Measurements from ENCODE around the gene PEPD.
"Not testable (repeated sequence)": the region's sequence is repeated elsewhere in the genome, so short reads cannot be mapped to it uniquely, and the experiment has no call there.

The PEPD gene

DNA sequence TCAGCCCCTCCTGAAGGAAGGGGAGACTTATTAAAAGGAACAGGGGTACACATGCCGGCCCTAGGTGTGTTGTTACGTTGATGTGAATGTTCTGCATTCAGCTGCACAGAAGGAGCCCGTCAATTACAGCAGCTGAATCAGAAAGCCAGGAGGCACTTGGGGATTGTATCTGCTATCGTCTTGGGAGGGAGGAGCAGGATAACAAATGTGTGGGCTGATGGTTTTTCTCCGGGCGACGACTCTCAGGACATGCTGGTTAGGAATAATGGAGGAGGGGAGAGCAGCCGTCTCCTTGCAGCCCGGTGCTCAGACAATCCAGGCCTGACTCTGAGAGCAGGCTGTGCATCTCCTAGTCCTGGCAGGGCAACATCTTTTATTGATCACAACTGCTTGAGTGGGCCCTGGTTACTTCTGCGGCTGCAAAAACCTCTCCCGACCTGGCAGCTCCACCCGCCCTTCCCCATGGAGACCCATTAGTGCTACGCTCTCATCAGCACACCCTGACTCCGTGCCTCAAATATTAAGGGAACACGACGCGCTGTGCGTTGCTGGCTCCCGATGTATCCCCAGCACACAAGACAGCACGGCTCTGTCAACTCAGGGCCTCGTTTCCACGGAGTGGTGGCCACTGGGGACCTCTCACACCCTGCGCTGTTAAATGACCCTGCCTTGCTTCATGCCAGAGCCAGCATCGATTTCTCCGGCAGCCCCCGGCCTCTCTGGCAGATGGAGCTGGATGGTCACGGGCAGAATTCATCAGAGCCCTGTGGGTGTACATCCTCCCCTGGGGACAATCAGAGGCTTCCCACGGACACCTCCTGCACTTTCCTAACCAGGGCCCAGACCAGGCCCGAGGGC, 25.3 kb downstream of the PEPD start:
- DNase-seq: no peak

DNA sequence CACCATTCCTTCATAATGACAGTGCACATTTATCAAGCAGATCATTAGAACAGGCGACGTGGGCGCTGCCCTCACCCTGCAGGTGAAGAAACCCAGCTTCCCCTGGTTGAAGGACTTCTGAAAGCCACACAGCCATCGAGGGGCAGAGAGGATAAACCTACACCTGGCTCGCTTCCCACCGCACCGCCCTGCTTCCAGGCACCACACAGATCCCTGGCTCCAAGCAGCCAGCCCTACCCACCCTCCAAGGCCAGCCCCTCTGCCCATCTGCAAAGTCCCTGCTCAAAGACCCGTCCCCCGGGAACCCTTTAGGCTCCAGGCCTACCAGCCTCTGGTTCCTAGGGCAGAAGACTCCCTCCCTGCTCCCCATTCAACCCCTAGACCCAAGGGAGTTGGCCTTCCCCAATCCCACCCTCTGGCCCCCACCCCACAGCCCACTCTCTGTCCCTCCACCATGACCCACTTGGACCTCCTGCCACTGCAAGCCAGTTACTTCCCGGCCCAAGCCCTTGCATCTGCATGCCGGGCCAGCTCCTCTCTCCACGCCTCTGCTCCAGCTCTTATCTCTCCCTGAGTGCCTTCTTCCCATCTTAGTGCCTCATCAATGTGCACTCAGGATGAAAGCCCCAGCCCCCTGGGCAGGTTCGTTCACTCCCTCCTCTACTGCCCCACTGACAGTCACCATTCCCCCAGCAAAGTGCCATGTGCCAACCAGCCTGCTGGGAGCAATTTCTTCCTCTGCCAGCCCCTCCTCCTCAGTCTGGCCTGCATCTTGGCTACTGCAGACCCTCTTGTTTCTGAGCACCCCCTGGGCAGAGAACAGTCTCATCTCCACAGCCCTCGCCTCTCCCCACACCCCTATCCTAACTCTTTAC, 28.0 kb downstream of the PEPD start:
- no peak for DNase-seq

DNA sequence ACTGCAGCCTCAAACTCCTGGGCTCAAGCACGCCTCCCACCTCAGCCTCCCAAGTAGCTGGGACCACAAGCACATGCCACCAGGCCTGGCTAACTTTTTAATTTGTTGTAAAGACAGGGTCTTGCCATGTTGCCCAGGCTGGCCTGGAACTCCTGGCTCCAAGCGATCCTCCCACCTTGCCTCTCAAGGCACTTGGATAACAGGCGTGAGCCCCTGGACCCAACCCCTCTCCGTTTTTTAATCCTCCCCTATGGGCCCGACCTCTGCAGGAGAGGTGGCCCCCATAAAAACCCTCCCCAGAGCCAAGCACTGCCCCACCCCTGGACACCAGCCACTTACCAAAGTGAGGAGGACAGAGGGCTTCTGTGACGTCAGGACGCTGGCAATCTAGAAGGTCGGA, 28.6 kb downstream of the PEPD start:
- no peak for DNase-seq

DNA sequence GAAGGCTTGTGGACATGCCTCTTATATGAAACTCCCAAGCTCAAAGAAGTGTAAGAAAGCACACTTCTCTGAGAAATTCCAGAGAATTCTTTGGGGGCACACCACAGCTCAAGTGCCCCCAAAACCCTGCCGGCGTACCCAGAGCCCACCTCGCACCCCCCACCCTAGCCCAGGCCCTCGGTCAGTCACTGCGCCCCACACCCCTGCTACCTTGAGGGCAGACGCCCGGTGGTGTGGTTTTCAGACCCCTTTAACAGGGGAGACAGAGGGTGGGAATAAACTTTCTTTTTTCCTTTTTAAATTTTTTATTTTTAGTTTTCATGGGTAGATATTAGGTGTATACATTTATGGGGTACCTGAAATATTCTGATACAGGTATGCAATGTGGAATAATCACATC, 29.5 kb downstream of the PEPD start:
- no peak for DNase-seq

DNA sequence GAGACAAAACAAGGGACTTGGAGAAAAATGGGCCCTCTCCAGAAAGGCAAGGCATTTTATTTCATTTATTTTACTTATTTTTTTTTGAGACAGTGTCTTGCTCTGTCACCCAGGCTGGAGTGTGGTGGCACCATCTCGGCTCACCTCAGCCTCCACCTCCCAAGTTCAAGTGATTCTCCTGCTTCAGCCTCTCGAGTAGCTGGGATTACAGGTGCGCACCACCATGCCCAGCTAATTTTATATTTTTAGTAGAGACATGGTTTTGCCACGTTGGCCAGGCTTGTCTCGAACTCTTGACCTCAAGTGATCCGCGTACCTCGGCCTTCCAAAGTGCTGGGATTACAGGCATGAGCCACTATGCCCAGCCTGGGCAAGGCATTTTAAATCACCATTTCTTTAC, 31.0 kb downstream of the PEPD start:
- not testable (repeated sequence) for DNase-seq

DNA sequence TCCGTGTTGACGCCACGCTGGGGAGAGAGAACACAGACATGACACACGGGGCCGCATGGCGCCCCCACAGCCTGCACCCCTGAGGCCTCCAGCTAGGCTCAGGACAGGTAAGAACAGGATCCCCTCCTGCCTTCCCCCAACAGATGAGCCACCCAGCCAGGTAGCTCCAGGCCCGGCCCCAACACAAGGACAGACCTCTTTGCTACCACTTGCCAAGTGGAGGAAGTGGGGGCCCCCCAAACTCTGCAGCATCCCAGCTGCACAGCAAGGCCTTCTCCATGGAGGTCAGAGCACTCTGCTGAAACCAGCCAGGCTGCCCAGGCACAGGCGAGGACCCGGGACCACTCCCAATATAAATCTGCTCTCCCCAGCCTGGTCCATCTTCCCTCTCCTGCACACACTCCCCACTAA, 31.5 kb downstream of the PEPD start:
- no peak for DNase-seq

DNA sequence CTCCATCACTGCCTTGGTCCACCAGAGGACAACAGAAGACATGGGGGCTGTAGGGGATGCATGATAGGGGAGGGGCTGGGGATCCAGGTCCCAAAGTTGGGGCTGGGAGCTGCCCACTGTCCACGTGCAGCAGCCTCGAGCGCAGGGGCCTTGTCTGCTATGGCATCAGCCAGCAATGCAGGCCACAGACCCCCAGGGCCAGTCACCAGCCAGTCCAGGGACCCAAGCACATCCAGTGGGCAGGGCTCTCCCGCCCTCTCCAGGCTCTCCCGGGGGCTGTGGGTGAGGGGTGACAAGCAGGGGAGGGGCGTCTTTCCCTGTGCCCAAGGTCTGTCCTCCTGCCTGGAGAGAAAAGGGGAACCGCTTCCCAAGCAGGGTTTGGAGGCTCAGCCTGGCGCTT, 32.8 kb downstream of the PEPD start:
- DNase-seq: no peak

DNA sequence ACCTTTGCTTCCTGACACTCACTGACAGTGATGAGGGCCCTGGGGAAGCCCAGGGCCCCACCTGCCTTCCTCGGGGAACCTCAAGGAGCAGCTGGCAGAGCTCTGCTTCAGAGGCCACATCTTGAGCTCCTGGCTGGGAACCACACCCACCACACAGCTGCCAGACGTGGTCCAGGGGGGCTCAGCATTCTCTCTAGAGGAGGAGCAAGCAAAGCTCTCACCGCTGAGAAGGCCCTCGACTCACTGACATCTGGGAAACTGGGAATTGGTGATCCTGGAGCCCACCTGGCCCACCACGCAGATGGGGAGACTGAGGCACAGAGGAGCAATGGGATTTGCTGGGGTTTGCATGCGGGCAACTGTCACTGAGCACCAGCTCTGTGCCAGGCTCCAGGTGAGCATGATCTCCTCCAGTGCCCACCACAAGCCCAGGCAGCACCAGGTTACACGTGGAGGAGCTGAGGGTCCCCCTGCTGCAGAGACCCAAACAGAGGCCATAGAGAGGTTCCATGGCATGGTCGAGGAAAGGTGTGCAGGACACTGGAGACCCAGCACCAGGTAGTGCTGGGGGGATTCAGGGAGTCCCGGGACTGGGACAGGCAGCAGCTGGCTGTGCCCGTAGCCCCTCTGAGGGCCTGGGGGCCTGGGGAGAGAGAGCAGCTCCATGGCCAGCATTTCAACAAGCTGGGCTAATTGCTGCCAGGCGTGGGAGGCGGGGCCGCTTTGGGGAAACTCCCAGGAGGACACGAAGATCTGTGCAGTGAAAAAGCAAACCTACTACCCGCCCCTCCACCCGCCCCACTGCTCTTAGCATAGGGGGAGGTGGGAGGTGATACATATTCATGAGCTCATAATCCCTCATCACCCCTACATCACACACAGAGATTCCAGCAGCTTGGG, 33.4 kb downstream of the PEPD start:
- DNase-seq: peak; percentile 6

DNA sequence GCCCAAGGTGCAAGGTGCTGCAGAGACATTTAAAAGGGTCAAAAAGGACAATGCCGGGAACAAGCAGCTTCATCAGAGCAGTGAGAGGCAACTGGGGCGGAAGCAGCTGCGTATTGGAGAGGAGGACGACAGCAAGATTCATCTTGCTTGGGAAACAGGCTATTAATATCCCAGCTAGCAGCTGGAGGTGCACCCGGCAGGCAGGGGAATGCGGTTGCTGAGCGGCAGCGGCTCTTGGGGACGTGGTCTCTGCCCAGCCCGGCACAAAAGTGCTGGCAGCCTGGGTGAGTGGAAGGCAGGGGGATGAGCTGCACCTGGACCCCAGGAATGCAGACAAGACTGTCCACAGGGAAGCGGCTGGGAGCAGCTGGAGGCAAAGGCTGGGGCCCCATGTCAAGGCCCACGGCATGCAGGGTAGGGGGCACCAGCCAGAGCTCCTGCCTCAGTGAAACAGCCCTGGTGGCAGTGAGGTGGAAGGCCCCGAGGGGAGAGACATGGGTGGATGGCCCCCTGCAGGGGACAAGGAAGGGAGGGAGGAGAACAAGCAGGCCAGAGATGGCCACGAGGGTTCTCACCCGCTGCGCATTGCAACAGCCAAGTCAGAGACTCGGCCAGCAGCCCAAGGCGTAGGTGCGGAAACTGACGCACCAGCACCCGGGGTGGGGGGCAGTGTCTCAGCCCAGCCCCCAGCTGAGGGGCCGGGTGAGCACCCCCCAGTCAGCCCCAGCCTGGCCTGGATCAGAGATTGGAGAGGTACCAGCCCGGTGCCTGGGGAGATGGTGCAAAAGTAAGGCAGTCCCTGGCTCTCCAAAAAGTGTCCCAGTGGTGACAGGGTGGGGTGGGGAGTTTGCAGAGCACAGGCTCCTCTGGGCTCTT, 34.4 kb downstream of the PEPD start:
- DNase-seq: peak; percentile 14

DNA sequence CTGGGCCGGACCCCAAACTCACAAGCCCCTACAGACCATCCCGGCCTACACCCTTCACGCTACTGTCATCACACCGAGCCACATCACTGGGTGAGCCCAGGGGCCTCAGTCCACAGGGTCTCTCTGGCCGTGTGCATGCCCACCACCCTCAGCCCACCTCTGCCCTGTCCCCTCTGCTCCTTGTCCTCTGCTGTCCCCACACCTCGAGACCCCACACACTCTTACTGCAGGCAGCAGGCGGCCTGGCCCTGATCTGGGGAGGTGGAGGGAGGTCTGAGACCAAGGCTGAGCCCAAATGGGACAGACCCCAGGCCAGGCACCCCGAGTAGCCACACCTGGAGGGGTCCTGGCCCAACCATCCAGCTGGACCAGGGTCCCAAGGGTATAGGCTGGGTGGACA, 35.2 kb downstream of the PEPD start:
- no peak for DNase-seq

DNA sequence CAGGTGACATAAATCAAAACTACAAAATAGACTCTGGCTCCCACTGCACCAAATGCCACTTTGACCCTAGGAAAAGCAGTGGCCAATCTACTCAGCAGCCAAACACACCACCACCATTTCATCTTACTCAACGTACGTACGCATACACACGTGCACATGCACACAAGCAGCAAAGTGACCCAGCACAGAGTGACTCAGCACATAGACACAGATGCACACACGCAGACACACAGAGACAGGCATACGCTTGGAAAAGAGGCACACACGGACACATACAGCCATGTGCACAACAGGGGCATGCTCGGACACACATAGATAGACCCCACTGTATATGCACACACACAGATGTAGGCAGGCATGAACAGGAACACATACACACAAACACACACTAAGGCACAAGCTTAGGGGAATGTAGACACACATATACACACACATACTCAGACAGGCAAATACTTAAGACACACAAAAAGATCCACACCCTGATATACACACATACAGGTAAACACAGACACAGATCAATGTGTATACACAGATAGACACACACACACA, 37.3 kb downstream of the PEPD start:
- DNase-seq: no peak

DNA sequence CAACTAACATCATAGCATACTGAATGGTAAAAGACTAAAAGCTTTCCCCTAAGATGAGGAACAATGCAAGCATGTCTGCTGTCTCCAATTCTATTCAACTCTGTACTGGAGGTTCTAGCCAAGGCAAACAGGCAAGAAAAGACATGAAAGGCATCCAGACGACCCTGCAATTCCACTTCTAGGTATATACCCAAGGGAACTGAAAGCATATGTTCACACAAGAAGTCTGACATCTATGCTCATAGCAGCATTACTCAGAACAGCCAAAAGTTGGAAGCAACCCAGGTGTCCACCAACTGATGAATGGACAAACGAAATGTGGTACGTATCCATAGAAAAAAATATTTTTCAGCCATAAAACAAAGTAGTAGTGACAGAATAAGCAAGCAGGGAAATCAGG, 39.1 kb downstream of the PEPD start:
- peak; percentile 70 for DNase-seq

DNA sequence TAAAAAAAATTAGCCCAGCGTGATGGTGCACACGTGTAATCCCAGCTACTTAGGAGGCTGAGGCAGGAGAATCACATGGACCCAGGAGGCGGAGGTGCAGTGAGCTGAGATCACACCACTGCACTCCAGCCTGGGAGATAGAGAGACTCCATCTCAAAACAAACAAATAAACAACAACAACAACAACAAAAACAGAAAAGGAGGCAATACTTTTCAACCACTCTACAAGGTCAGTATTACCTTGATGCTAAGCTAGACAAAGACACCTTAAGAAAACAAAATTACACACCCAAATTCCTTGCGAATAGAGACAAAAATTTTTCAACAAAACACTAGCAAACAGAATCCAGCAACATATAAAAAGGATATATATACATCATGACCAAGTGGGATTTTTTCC, 39.7 kb downstream of the PEPD start:
- DNase-seq: no peak

DNA sequence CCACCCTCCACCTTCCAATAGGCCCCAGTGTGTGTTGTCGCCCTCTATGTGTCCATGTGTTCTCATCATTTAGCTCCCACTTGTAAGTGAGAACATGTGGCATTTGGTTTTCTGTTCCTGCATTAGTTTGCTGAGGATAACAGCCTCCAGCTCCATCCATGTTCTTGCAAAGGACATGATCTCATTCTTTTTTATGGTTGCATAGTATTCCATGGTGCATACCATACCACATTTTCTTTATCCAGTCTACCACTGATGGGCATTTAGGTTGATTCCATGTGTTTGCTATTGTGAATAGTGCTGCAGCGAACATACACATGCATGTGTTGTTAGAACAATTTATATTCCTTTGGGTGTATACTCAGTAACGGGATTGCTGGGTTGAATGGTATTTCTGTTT, 42.0 kb downstream of the PEPD start:
- DNase-seq: not testable (repeated sequence)

DNA sequence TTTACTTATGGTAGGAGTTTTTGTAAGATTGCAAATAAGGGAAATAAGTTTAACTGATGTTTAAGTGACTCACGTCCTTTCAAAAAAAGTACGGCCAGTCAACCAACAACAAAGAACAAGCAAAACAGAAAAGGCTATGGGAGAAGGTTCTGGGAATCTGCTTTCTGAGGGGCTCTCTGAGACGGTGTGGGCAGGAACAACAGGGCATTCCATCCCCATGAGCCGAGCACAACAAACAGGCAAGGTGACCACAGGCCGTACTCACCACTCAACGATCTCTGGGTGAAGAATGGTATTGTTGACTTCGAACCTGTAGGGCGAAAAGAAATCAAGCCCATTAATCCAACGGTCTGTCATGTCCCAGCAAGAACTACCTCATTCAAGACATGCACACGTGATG, 43.8 kb downstream of the PEPD start:
- DNase-seq: no peak

DNA sequence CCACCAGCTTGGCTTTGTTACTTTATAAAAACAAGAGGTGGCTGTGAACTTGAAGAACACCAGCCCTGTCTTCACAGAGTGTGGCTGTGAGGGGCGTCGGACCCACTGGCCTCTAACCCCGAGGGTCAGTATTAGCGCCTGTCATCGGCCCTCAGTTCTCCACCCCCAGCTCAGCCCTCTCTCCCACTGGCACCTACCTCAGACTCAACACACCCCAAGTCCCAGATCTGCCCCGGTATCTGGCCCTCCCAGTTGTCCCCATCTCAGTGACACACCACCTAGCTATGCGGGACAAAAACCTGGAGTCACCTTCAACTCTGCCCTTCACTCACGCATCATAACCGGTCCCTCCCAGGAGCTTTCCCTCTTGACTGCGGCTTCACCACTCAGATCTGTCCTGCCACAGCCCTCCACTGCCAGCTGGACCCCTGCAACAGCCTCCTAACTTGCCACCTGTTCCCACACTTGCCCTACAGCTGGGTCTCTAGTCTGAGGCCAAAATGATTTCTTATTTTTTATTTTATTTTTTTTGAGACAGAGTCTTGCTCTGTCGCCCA, 45.4 kb downstream of the PEPD start:
- no peak for DNase-seq

DNA sequence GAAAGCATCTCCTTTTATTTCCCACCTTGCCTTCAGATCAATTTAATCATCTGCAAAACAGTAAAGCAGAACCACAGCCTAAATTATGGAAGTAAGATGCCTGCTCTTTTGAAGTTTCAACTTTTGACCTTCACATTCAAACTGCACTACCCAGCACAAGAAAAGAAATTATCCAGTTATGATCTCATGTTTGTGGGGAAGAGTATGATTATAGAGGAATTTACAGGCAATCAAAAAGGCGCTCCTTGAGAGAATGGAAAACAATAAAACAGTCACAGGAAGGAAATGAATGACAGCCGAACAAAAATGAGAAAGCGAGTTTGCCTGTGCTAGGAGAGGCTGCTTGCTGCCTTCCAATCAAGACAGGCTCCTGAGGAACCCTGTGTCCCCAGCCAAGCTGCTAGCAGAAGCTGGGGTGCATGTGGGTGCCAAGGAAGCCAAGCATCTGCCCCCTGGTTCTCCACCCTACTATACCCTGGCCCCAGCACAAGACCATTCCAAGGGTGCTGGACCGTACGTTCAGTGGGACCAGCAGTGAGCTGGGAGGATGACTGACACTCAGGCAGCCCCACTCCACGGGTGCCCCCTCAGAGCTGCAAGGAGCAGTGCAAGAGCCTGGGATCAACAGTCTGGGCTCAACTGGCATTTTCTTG, 47.8 kb downstream of the PEPD start:
- peak; percentile 65 for DNase-seq

DNA sequence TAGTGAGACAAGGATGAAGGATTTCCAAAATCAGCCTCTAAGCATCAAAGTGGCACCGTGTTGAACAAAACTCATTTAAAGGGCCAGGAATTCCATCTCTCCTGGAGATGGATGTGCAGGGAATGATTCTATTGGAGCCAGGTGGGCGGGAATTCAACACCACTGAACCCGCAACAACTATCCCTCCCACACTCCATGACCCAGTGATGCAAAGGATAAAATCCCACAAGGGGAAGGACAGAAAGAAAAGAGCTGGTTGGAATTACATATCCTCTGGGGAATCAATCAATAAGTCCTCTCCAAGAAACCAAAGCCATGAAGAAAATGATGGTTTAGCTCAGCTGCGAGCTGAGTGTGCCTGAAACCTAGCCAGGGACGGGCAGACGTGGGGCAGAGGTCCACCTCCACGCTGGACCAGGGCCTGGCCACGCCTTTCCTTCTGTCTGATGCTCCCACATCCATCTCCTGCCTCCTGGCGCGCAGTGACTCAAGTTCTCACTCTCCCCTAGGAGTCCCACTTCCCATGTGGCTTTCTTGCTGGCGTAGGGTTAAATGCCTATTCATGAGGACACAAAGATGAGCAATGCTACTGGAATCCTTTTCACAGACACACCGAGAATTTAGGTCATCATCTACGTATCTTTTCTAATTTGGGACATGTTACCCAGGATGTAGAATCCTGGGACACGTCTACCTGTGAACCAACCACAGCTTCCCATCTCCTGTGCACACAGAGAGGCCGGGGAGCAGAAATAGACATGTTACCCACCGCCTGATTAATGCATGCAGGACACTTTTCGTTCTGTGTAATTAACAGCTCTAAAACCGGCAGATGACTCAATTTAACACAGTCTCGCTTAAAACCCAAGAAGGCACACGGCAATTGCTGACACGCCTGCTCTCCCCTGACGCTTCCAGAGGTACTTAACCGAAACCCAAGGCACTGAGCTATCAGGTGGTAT, 48.6 kb downstream of the PEPD start:
- peak; percentile 97 for DNase-seq

DNA sequence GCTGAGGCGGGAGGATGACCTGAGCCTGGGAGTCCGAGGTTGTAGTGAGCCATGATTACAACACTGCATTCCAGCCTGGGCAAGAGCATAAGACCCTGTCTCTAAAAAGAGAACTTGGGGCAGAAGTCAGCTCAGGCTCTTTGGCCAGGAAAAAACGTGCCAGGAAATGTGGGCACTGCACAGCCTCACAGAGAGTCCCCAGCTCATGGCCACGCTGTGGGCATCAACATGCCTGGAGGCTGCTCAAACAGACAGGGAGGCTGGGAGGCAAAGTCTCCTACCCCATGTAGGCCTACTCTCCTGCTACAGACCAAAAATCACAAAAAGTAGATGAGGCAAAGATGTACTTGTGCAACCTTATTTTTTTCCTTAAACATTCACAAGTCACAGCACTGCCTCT, 49.4 kb downstream of the PEPD start:
- no peak for DNase-seq

Data from fibroblast of upper back skin (primary cell).